Gastroesophageal sphincter (tissue), 3 donors: Measurements from ENCODE around the gene RNF183.

ENCODE experiments used
- CTCF ChIP-seq, 4 experiments: fragments of 200-600 bp in 2 of 4; fragments of 450-650 bp in 2 of 4; sonication (generic) in 1 of 4; IDR thresholded peaks; one replicate each; pipeline ENCODE4 v1.5.1; 2017 to 2019; ENCODE audit warnings: antibody characterized with exemption in 4 of 4, mild to moderate bottlenecking in 2 of 4, moderate library complexity in 2 of 4
- EP300 ChIP-seq: sonication (generic); formaldehyde crosslinking; IDR thresholded peaks from one replicate; pipeline ENCODE4 v1.6.1; 2017; ENCODE audit warnings: antibody characterized with exemption, mild to moderate bottlenecking
- POLR2A ChIP-seq, 2 donors: fragments of 450-650 bp; IDR thresholded peaks; one replicate each; pipeline ENCODE4 v1.6.1; 2017; ENCODE audit warnings: antibody characterized with exemption in 2 of 2, mild to moderate bottlenecking in 2 of 2, moderate library complexity in 1 of 2
- POLR2AphosphoS5 ChIP-seq: sonication (generic); formaldehyde crosslinking; IDR thresholded peaks from one replicate; pipeline ENCODE4 v1.6.1; 2017; ENCODE audit warnings: antibody characterized with exemption

- TF ChIP-seq CTCF (IDR thresholded peaks at IDR 0.05): no peak
- TF ChIP-seq POLR2AphosphoS5: no peak
- no peak for TF ChIP-seq POLR2A (IDR thresholded peaks at IDR 0.05)
- TF ChIP-seq EP300: no peak
Observed at GRCh38 chr9:113261917-113262671, 41.1 kb downstream of the RNF183 start.
